ENCODE data around the gene KMT2C. TPM values are rescaled to one million over a fixed set of nuclear protein-coding genes. Genes with fewer than 3 reads are reported as not detected.

KMT2C gene
- total RNA-seq (ENCODE audit: unreplicated experiment): 136 TPM
- long read RNA-seq, partial matches to known transcripts: 3 of 6 reads
- long read RNA-seq, other reads (novel, unspliced or antisense): 3 of 6 reads

DNA sequence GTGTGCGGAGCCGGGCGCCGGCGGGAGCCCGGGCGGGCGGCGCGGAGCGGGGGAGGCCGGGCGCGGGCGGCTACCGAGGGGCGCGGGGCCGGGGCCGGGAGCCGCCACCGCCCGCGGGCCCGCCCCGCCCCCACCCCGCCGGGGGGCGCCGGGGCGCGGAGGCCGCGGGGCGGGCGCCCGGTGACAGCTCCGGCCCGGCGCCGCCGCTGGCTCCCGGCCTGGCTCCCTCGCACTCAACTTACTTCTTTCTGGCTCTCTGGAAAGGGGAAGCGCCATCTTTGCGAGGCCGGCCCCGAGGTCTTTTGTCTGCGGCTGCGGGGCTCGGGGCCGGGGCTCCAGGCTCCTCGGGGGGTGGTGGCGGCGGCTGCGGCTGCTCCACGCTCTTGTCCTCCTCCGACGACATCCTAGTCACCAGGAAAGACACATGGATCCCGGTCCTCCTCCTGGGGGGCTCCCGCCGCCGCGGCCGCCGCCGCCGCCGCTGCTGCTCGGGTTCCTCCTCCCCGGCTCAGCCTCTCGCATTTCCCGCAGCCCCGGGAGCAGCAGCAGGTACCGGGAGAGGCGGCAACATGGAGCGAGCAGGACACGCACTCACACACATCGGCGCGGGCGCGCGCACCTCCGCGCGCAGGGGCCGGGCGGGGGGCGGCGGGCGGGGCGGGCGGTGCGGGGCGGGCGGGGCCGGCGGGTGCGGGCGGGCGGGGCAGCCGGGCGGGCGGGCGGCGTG lies at the start of gene KMT2C:
KMT2C (minus strand) TSS at position 620 of the 727 bp plus-strand sequence; CDS start at position 403, 217 bp downstream.
- Mint-ChIP-seq H3K27ac (ENCODE audit: unreplicated experiment) (peak within 1 kb of the TSS; percentile 94), H3K36me3 (ENCODE audit: unreplicated experiment) (no peaks in the 10 kb centered on the region), H3K4me1 (ENCODE audit: low read depth, unreplicated experiment) (peaks cover 8% of the 10 kb centered on the region), H3K27me3 (ENCODE audit: unreplicated experiment) (peaks cover 11% of the 10 kb centered on the region), H3K9me3 (ENCODE audit: unreplicated experiment) (peaks cover 12% of the 10 kb centered on the region), H3K4me3 (ENCODE audit: unreplicated experiment) (peak within 1 kb of the TSS; percentile 96)
- TF ChIP-seq, protein P1, sequence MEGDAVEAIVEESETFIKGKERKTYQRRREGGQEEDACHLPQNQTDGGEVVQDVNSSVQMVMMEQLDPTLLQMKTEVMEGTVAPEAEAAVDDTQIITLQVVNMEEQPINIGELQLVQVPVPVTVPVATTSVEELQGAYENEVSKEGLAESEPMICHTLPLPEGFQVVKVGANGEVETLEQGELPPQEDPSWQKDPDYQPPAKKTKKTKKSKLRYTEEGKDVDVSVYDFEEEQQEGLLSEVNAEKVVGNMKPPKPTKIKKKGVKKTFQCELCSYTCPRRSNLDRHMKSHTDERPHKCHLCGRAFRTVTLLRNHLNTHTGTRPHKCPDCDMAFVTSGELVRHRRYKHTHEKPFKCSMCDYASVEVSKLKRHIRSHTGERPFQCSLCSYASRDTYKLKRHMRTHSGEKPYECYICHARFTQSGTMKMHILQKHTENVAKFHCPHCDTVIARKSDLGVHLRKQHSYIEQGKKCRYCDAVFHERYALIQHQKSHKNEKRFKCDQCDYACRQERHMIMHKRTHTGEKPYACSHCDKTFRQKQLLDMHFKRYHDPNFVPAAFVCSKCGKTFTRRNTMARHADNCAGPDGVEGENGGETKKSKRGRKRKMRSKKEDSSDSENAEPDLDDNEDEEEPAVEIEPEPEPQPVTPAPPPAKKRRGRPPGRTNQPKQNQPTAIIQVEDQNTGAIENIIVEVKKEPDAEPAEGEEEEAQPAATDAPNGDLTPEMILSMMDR (IDR thresholded peaks at IDR 0.05; ENCODE audit: partially characterized antibody, unreplicated experiment): no peak
- peak; percentile 67 for DNase-seq

DNA sequence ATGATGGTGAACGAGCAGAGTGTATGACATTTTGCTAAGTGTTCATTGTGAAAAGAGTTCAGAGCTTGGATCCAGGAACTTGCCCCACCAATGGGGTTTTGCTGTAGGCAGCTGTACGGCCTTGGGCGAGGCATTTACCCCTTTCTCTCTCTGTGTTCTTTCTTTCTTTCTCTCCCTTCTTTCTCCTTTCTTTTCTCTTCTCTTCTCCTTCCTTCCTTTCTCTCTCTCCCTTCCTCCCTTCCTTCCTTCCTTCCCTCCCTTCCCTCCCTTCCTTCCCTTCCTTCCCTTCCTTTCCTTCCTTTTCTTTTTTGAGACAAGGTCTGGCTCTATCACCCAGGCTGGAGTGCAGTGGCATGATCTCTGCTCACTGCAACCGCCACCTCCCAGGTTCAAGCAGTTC lies 45.3 kb upstream of the KMT2C start:
- Mint-ChIP-seq H3K27ac (ENCODE audit: unreplicated experiment) (no peak overlapping the region), H3K4me1 (ENCODE audit: low read depth, unreplicated experiment) (peaks cover 7% of the 10 kb centered on the region), H3K36me3 (ENCODE audit: unreplicated experiment) (no peaks in the 10 kb centered on the region), H3K9me3 (ENCODE audit: unreplicated experiment) (peaks cover 2% of the 10 kb centered on the region), H3K27me3 (ENCODE audit: unreplicated experiment) (peaks cover 2% of the 10 kb centered on the region), H3K4me3 (ENCODE audit: unreplicated experiment) (no peak overlapping the region)
- TF ChIP-seq, protein P1 (IDR thresholded peaks at IDR 0.05; ENCODE audit: partially characterized antibody, unreplicated experiment): no peak
- no peak for DNase-seq

DNA sequence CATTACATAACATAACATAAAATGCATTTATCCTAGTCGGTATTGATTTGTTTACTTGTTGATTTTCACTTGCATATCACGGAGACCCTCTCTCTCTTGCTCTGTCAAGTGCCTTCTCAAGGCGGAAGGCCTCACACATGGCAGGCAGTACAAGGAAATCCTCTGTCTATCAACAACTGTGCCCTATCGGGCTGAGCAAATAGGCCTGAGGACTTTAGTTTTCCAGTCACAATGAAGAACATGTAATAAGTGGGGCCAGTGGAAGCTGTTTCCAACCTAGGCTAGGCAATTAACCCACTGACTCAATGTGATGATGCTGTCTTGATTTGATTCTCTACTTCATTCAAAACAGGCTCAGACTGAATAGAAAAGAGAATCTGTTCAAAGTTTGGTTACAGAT lies 44.9 kb upstream of the KMT2C start:
- H3K27ac Mint-ChIP-seq (ENCODE audit: unreplicated experiment): no peak overlapping the region
- DNase-seq: no peak
- TF ChIP-seq, protein P1 (IDR thresholded peaks at IDR 0.05; ENCODE audit: partially characterized antibody, unreplicated experiment): no peak

DNA sequence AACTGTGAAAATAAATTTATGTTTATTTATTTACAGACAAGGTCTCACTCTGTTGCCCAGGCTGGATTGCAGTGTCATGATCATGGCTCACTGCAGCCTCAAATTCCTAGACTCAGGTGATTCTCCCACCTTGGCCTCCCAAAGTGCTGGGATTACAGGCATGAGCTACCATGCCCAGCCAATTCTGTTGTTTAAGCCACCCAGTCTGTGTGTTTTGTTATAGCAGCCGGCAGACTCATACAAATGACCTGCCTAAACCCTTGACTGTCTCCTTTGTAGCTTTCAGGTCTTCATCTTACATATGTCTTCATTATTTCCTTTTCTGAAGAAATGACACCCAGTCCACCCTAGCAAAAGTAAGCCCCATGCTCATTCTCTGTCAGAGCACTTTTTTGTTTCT lies 43.8 kb upstream of the KMT2C start:
- Mint-ChIP-seq H3K27me3 (ENCODE audit: unreplicated experiment) (no peaks in the 10 kb centered on the region), H3K36me3 (ENCODE audit: unreplicated experiment) (no peaks in the 10 kb centered on the region), H3K4me1 (ENCODE audit: low read depth, unreplicated experiment) (peaks cover 4% of the 10 kb centered on the region), H3K9me3 (ENCODE audit: unreplicated experiment) (no peaks in the 10 kb centered on the region), H3K27ac (ENCODE audit: unreplicated experiment) (no peak overlapping the region), H3K4me3 (ENCODE audit: unreplicated experiment) (no peak overlapping the region)
- TF ChIP-seq, protein P1 (IDR thresholded peaks at IDR 0.05; ENCODE audit: partially characterized antibody, unreplicated experiment): no peak
- DNase-seq: no peak

More for the DNA sequence above, 44.9 kb upstream of the KMT2C start:
- Mint-ChIP-seq H3K36me3 (ENCODE audit: unreplicated experiment) (no peaks in the 10 kb centered on the region), H3K9me3 (ENCODE audit: unreplicated experiment) (no peaks in the 10 kb centered on the region), H3K27me3 (ENCODE audit: unreplicated experiment) (no peaks in the 10 kb centered on the region), H3K4me3 (ENCODE audit: unreplicated experiment) (no peak overlapping the region), H3K4me1 (ENCODE audit: low read depth, unreplicated experiment) (peaks cover 4% of the 10 kb centered on the region)

DNA sequence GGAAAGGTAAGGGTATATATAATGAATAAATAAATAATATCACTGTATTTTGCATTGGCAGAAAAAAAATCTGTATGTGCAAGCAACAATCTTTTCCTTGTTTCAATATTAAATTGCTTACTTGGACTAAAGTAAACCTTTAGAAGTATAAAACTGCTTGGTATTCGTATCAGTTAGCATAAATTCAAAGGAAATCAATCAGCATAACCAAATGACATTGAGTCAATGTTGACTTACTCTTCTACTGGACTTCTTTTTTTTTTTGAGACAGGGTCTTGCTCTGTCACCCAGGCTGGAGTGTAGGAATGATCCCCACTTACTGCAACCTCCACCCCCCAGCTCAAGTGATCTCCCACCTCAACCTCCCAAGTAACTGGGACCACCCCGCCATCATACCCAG lies 42.3 kb upstream of the KMT2C start:
- H3K27ac Mint-ChIP-seq (ENCODE audit: unreplicated experiment): no peak overlapping the region
- H3K36me3 Mint-ChIP-seq (ENCODE audit: unreplicated experiment): no peaks in the 10 kb centered on the region
- H3K4me1 Mint-ChIP-seq (ENCODE audit: low read depth, unreplicated experiment): peaks cover 4% of the 10 kb centered on the region
- no peak for DNase-seq
- H3K9me3 Mint-ChIP-seq (ENCODE audit: unreplicated experiment): no peaks in the 10 kb centered on the region
- H3K27me3 Mint-ChIP-seq (ENCODE audit: unreplicated experiment): no peaks in the 10 kb centered on the region
- H3K4me3 Mint-ChIP-seq (ENCODE audit: unreplicated experiment): no peak overlapping the region
- TF ChIP-seq, protein P1 (IDR thresholded peaks at IDR 0.05; ENCODE audit: partially characterized antibody, unreplicated experiment): no peak
